ENCODE data around the gene JUND. TPM values are rescaled to one million over a fixed set of nuclear protein-coding genes. Genes with fewer than 3 reads are reported as not detected.
"Not testable (repeated sequence)": the region's sequence is repeated elsewhere in the genome, so short reads cannot be mapped to it uniquely, and the experiment has no call there.

The JUND gene
- total and polyA plus RNA-seq, 2 donors from 2014 or later = 117 to 181 TPM

DNA sequence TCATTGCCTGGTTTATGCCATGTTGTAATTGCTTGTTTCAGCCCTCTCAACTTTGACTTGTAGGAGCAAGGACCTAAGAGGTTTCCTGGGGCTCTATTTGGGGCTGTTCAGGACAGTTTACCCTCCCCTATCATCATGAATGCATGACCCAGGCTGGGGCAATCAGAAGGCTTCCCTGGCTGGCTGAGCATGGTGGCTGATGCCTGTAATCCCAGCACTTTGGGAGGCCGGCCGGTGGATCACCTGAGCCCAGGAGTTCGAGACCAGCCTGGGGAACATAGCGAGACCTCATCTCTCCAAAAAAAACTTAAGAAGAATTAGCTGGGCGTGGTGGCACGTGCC is 47.6 kb upstream of the JUND start:
- DNase-seq = no peak
- intact Hi-C loops (cut with DNase I) = no loop called here
- Histone ChIP-seq H3K27ac (ENCODE audit: low read depth in 2 of 2, low read length in 2 of 2) (peak overlapping the region; percentile 27 to 56), H3K9ac (ENCODE audit: low read length in 3 of 3) (peak overlapping the region in 2 of 3 donors; percentile 12 to 15), H3K9me3 (ENCODE audit: control insufficient read depth in 2 of 3, insufficient read depth in 1 of 3, low read length in 3 of 3) (no peaks in the 10 kb centered on the region), H3K4me1 (ENCODE audit: control insufficient read depth in 2 of 3, insufficient read depth in 2 of 3, low read depth in 1 of 3, low read length in 3 of 3) (peaks cover 0 to 20% (median 14%) of the 10 kb centered on the region in 3 donors), H3K4me3 (ENCODE audit: low read length in 3 of 3) (peak overlapping the region; percentile 36 to 61 (median 44)), H3K27me3 (ENCODE audit: control insufficient read depth, insufficient read depth, low read length) (no peaks in the 10 kb centered on the region), H3K36me3 (ENCODE audit: control insufficient read depth in 2 of 3, insufficient read depth in 3 of 3, low read length in 3 of 3) (no peaks in the 10 kb centered on the region)
- FAIRE-seq = no peak
- TF ChIP-seq, protein P1, sequence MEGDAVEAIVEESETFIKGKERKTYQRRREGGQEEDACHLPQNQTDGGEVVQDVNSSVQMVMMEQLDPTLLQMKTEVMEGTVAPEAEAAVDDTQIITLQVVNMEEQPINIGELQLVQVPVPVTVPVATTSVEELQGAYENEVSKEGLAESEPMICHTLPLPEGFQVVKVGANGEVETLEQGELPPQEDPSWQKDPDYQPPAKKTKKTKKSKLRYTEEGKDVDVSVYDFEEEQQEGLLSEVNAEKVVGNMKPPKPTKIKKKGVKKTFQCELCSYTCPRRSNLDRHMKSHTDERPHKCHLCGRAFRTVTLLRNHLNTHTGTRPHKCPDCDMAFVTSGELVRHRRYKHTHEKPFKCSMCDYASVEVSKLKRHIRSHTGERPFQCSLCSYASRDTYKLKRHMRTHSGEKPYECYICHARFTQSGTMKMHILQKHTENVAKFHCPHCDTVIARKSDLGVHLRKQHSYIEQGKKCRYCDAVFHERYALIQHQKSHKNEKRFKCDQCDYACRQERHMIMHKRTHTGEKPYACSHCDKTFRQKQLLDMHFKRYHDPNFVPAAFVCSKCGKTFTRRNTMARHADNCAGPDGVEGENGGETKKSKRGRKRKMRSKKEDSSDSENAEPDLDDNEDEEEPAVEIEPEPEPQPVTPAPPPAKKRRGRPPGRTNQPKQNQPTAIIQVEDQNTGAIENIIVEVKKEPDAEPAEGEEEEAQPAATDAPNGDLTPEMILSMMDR (IDR thresholded peaks at IDR 0.05; ENCODE audit: borderline replicate concordance, extremely low read depth, insufficient read depth) = no peak

DNA sequence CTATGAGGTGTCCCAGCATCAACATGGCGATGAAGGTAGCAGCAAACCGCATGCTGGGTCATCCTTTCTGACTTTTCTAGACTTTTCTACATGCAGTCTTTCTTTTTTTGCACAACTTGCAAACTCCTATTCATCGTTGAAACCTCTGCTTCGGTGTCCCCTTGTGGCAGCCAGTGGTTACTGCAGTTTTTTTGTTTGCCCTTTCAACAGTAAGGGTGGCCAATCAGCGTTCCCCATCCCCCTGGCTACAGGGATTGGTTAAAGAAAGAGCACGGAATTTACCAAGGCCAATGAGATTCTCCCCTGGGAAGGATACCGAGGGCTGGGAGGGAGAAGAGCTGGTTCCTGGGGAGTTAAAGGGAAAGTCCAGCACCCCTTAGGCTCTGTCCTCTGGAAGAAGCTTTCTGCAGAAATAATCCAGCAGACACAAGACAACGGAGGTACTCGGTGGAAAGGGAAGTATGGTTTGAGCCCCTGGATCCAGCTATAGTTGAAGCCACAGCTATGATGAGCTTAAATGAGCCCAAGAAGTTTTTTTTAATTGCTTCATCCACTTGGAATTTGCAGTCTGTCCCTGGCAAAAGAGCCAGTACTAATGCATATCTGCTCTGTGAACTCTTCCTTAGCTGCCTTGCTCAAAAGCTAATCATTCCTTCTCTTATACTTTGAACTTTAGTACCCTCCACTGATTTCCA is 47.1 kb upstream of the JUND start:
- H3K27ac ChIP-seq (ENCODE audit: low read depth in 2 of 2, low read length in 2 of 2) = peak overlapping the region; percentile 27 to 56

GRCh38 chr19:18326772-18327171 is 45.4 kb upstream of the JUND start:
- TF ChIP-seq, protein P1 (IDR thresholded peaks at IDR 0.05; ENCODE audit: borderline replicate concordance, extremely low read depth, insufficient read depth) = no peak
- FAIRE-seq = no peak
- intact Hi-C loops (cut with DNase I) = no loop called here
- Histone ChIP-seq H3K4me1 (ENCODE audit: control insufficient read depth in 2 of 3, insufficient read depth in 2 of 3, low read depth in 1 of 3, low read length in 3 of 3) (peaks cover 3 to 23% (median 18%) of the 10 kb centered on the region in 3 donors), H3K9ac (ENCODE audit: low read length in 3 of 3) (no peak overlapping the region), H3K36me3 (ENCODE audit: control insufficient read depth in 2 of 3, insufficient read depth in 3 of 3, low read length in 3 of 3) (no peaks in the 10 kb centered on the region), H3K27me3 (ENCODE audit: control insufficient read depth, insufficient read depth, low read length) (no peaks in the 10 kb centered on the region), H3K4me3 (ENCODE audit: low read length in 3 of 3) (no peak overlapping the region), H3K27ac (ENCODE audit: low read depth in 2 of 2, low read length in 2 of 2) (no peak overlapping the region), H3K9me3 (ENCODE audit: control insufficient read depth in 2 of 3, insufficient read depth in 1 of 3, low read length in 3 of 3) (no peaks in the 10 kb centered on the region)
- DNase-seq = no peak

More for the DNA sequence above, 47.1 kb upstream of the JUND start:
- FAIRE-seq (peak; percentile 98), DNase-seq (peak; percentile 93 to 99 (median 95))
- peak overlapping the region in 2 of 3 donors; percentile 12 to 15 for H3K9ac ChIP-seq (ENCODE audit: low read length in 3 of 3)
- intact Hi-C loops (cut with DNase I) = no loop called here
- H3K36me3 ChIP-seq (ENCODE audit: control insufficient read depth in 2 of 3, insufficient read depth in 3 of 3, low read length in 3 of 3) = no peaks in the 10 kb centered on the region
- H3K4me1 ChIP-seq (ENCODE audit: control insufficient read depth in 2 of 3, insufficient read depth in 2 of 3, low read depth in 1 of 3, low read length in 3 of 3) = peaks cover 2 to 18% (median 18%) of the 10 kb centered on the region in 3 donors
- TF ChIP-seq, protein P1 (IDR thresholded peaks at IDR 0.05; ENCODE audit: borderline replicate concordance, extremely low read depth, insufficient read depth) = peak; percentile 98
- no peaks in the 10 kb centered on the region for H3K27me3 ChIP-seq (ENCODE audit: control insufficient read depth, insufficient read depth, low read length)
- no peaks in the 10 kb centered on the region for H3K9me3 ChIP-seq (ENCODE audit: control insufficient read depth in 2 of 3, insufficient read depth in 1 of 3, low read length in 3 of 3)
- peak overlapping the region; percentile 36 to 61 (median 44) for H3K4me3 ChIP-seq (ENCODE audit: low read length in 3 of 3)

GRCh38 chr19:18324373-18324731 is 42.9 kb upstream of the JUND start:
- peaks cover 3 to 40% (median 31%) of the 10 kb centered on the region in 3 donors for H3K4me1 ChIP-seq (ENCODE audit: control insufficient read depth in 2 of 3, insufficient read depth in 2 of 3, low read depth in 1 of 3, low read length in 3 of 3)
- intact Hi-C loops (cut with DNase I); FAIRE-seq; H3K27ac ChIP-seq (ENCODE audit: low read depth in 2 of 2, low read length in 2 of 2); H3K9ac ChIP-seq (ENCODE audit: low read length in 3 of 3); H3K4me3 ChIP-seq (ENCODE audit: low read length in 3 of 3); H3K27me3 ChIP-seq (ENCODE audit: control insufficient read depth, insufficient read depth, low read length); DNase-seq; H3K9me3 ChIP-seq (ENCODE audit: control insufficient read depth in 2 of 3, insufficient read depth in 1 of 3, low read length in 3 of 3); H3K36me3 ChIP-seq (ENCODE audit: control insufficient read depth in 2 of 3, insufficient read depth in 3 of 3, low read length in 3 of 3): not testable (repeated sequence)
